SK-MEL-5 (cell line): ENCODE measurements around the gene CARD19. TPM values are rescaled to one million over a fixed set of nuclear protein-coding genes. Genes with fewer than 3 reads are reported as not detected.

ENCODE experiments used
- DNase-seq: peaks from one replicate; pipeline ENCODE4 v3.0.0-alpha.2; 2016; ENCODE audit warnings: low read depth, low spot score
- in situ Hi-C: cut with HindIII; loops from 2 replicates; pipeline ENCODE4 v1.10.0; 2016; ENCODE audit warnings: low sequenced_read_pairs, high pct_unique_total_duplicates, low pct_unique_long_range_greater_than_20kb
- total RNA-seq: library from RNA; depleted of rRNA; stranded (reverse); fragments of >200 nt; shearing (Covaris generic); gene quantifications from 2 replicates; pipeline ENCODE4 v1.2.3, GENCODE V29; 2014; rRNA removed

The CARD19 gene
- total RNA-seq, 1 experiment from 2014 or later: 46.4 TPM

DNA sequence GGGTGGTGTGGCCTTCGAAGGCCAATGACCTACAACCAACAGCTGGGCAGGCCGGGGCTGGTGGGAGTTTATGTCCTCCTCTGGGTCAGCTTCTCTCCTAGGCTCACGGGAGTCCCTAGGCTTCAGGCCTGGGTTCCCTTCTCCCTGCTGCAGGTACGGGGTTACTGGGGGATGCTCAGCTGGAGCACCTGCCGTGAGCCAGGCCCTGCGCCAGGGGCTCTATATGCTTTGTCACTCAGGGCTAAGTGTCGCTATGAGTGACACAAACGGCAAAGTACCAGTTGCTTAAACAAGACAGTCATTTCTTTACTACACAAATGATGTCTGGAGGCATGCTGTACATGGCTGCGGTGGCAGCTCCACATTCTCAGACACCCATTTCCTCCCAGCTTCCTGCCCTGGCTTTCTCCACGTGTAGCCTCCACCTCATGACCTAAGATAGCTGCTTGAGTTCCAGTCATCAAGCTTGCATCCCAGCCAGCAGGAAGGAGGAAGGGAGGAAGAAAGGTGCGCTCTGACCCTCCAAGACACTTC, 60.5 kb downstream of the CARD19 start:
- no peak for DNase-seq
- in situ Hi-C loops: no loop called here

DNA sequence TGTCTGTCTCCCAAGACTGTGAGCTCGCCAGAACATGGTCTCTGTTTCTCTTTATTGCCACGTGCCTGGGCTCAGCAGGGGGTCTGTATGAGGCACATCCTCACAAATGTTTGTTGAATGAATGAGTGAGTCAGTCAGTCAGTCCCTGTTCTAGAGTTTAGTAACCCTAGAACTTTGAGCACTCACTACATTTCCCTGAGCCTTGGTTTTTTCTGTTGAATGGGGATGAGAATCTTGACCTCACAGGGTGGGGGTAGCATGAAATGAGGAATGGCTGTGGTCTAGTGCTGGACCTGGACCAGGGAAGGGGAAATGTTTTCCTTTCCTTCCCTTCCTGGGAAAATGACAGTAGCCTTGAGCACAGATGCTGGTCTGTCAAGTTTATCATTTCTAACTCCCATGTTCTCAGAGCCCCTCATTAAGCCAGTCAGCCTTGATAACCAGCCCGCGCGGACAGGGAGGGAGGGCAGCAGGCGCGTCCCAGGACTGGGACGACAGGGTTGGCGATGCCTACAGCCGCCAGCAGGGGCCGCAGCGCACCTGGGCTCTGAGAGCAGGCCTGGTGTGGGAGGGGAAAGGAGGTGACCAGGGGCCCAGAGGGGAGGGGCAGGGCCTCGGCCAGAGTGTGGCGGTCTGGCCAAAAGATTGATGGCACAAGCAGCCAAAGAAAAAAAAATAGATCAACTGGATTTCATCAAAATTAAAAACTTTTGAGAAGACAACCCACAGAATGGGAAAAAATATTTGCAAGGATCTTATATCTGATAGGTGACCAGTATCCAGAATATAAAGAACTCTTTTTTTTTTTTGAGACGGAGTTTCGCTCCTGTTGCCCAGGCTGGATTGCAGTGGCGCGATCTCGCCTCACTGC, 63.8 kb downstream of the CARD19 start:
- in situ Hi-C loops: no loop called here
- DNase-seq: peak; percentile 86

DNA sequence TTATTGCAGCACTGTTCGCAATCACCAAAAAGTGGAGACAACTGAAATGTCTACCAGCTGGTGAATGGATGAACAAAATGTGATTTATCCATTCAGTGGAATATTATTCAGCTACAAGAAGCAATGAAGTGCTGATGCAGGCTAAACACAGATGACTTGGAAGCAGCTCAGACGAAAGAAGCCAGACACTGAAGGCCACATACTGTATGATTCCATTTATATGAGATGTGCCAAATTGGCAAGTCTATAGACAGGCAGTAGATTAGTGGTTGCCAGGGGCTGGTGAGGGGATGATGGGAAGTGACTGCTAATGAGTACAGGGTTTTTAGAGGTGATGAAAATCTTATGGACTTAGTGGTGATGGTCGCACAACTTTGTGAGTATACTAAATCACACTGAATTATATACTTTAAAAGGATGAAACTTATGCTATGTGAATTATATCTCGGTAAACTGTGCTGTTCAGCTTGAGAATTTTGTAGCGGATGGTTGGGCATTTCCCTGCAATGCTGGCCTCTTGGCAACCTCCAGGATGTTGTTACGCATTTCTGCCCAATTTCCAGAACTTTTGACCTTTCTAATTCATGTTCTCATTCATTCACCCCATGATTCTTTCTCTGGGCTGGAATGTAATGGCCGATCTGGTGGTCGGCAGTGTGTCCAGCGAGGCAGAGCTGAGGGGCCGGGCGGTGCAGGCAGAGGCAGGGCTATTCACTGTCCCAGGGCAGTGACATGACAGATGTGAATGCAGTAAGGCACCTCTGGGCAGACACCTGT, 66.0 kb downstream of the CARD19 start:
- in situ Hi-C loops: no loop called here
- no peak for DNase-seq

Other genes starting within 250 kb of the CARD19 start
- gene ZNF484, start 218.2 kb upstream of the CARD19 start, total RNA-seq: 8.3 and 9.9 TPM in 2 replicates
- gene FGD3, start 148.7 kb upstream of the CARD19 start, total RNA-seq: 0.08 and 0.13 TPM in 2 replicates
- gene SUSD3, start 37.5 kb upstream of the CARD19 start, total RNA-seq: 0.90 and 1.3 TPM in 2 replicates
- 75.9 and 81.3 TPM in 2 replicates for gene NINJ1, start 38.0 kb downstream of the CARD19 start, total RNA-seq
- gene WNK2, start 87.9 kb downstream of the CARD19 start, total RNA-seq: 2.4 and 3.4 TPM in 2 replicates